Muscle of back (tissue), 11 donors: ENCODE measurements around the gene ADAMTS15. TPM values are rescaled to one million over a fixed set of nuclear protein-coding genes. Genes with fewer than 3 reads are reported as not detected.

Experiments used
- DNase-seq, 3 donors: peaks; one replicate each; pipeline versions ENCODE4 v3.0.0 to v3.0.0-alpha.2; 2013
- polyA plus RNA-seq, 10 donors: library from polyadenylated mRNA; unstranded; fragments of 120-200 nt; gene quantifications; one replicate each; pipeline ENCODE4 v1.2.1, GENCODE V29; 2013; ENCODE audit not compliant: insufficient read length in 10 of 10

The ADAMTS15 gene
- polyA plus RNA-seq, 10 donors: 16.6 to 28.9 (median 21.3) TPM

DNA sequence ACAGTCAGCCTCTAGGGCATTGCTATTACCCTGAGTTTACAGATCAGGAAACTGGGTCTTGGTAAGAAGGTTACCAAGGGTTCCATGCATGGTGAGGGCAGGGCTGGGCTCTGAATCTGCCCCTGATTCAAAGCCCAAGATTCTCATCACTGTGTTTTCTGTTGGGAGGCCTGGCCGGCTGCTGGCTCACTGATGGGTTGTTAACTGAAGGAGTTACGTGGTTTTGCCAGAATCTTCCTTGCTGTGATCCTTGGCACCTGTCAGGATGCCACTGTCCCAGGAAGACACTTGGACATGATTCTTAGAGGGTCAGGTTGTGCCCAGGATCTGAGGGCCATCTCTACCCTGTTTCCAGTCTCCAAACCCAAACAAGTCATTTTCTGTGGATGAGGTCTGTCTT is 61.5 kb downstream of the ADAMTS15 start:
- DNase-seq: no peak

- DNase-seq: no peak
Measured at GRCh38 chr11:130510407-130511006, 62.1 kb downstream of the ADAMTS15 start.

GRCh38 chr11:130511765-130512164 is 63.3 kb downstream of the ADAMTS15 start:
- DNase-seq: no peak

DNA sequence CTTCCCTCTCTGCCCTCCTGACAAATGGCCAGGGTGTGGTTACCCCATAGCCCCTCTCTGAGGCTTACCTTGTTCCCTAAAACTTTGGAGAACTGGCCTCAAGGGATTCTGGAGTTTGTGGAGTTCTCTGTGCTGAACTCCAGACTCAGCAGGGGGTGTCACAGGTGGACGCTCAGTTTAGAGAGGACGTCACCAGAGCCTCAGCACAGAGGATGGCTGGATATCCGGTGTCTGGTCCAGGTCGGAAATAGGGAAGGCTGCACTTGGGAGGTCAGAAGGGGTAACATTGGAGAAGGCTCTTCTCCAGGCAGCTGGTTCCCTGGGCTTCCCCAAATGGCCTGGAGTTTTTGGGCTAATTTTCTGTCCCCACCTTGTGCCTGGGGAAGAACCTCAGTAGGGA is 64.2 kb downstream of the ADAMTS15 start:
- DNase-seq: no peak

GRCh38 chr11:130513132-130513531 is 64.7 kb downstream of the ADAMTS15 start:
- DNase-seq: no peak

DNA sequence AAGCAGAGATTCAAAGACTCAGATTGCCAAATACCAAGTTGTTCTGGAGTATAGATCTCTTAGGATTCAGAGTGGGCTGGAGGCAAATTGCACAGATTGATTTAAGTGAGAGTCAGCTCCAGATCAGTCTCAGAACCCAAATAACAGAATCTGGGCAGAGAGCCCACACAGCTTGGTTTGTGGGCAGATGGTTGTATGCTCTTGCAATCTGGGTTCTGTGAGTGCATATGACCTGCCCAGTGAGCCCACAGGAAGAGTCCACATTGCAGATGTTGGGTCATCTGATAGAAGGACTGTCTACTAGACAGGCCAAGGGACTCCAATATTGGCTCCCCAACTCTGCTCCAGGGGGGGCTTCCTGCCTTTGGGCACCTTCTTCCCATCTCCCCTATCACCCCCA is 65.9 kb downstream of the ADAMTS15 start:
- DNase-seq: no peak

- DNase-seq: no peak
Measured at GRCh38 chr11:130514851-130515250, 66.4 kb downstream of the ADAMTS15 start.

DNA sequence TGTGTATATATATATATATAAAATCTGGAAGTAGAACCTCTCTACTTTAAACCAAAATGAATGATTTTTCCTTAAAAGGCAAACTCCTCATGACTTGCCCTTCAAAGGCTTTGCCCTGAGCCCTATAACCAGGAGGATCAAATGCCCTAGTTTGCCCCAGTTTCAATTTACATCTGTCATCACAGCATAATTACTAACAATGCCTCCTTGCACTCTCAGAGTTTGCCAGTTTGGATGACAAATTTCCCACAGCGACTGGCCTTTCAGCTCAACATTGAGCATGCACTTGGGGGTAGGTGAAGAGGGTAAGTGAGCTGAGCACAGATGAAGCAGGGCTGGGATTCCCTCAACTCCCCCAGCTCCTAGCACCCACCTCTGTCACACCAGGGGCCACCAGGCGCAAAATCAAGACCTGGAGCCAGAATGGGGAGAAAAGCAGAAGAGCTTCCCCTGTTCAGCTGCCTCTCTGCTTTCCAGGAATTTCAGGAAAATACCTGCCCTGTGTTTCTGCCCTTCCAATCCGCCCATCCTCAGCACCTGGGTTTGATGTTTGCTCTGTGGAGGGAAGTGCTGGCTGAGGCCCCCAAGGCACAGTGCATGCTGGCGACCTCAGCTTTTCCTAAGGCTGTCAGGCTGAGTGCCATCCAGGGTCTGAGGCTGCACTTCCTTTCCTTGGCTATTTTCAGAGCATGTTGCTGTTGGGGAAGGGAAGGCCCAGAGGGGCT is 67.5 kb downstream of the ADAMTS15 start:
- no peak for DNase-seq

DNA sequence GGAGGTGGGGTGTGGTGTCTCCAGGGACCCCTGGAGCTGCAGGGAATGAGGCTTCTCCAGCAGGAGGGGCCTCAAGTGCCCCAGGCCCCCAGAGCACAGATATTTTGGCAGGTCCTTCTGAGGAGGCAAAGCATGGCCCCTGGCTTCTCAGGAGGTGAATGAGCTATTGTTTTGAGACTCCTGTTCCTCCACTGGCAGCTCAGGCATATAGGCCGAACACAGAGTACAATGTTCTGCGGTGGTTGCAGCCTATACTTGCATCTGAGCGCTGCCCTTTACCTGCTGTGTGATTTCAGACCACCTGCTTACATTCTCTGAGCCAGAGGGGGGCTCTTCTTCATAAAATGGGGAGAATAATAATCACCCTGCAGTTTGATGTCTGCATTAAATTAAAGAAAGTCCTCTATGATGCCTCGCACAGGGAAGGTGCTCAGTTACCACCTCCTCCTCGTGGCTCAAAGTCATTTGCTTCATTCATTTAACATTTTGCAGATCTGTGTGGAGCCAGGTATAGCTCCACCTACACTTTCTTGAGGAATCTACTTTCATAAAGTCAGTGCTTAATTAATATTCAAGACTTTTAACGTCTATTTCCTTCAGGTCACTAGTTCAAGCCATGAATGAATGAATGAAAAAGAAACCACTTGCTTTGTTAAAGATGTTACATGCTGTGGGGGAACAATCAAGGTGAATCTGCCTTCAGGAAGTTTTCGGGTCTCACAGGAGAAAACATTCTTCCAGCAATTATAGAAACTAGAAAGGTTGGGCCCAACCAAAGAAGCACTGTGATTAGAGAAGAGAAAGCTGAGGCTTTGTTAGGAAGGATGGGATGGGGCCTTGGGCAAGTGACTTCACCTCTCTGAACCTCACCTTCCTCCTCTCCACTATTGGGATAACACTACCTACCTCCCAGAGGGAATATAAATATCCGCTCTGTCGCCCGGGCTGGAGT is 68.4 kb downstream of the ADAMTS15 start:
- DNase-seq: no peak

GRCh38 chr11:130518164-130518680 is 69.8 kb downstream of the ADAMTS15 start:
- no peak for DNase-seq

DNA sequence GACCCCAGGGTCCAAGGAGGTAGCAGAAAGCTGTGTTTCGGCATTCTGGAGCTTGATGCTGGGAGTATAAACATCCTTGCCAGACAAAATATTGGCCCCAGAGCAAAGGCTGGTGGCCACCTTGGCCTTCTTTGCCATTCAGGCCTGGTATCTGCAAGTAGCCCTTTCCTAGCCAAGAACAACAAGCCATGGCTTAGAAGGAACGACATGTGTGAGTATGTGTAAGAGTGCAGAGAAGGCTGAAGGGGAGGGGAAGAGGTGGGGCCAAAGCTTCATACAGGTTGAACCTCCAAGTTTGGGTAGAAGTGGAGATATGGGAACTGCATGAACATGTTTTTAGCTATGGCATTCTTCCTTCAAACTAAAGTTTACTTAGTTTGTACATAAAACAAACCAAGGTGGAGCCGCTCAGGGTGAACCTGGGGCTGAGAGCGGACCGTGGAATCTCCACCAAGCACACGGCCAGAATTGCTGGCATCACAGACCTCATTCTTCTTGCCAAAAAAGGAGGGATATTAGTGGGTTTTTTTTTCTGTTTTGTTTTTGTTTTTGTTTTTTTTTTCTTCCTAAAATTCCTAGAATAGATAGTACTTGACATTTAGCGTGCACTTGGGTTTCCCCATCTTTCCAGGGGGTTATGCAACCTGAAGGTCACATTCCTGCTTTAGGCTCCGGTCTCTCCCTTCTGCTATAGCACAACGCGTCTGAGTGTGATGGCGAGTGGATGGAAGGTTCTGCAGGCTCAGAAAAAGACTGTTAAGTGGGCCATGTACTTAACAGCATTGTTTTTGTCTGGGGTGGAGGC is 70.9 kb downstream of the ADAMTS15 start:
- DNase-seq: no peak

GRCh38 chr11:130520271-130520671 is 71.8 kb downstream of the ADAMTS15 start:
- DNase-seq: peak in 2 of 3 donors; percentile 43 to 68

DNA sequence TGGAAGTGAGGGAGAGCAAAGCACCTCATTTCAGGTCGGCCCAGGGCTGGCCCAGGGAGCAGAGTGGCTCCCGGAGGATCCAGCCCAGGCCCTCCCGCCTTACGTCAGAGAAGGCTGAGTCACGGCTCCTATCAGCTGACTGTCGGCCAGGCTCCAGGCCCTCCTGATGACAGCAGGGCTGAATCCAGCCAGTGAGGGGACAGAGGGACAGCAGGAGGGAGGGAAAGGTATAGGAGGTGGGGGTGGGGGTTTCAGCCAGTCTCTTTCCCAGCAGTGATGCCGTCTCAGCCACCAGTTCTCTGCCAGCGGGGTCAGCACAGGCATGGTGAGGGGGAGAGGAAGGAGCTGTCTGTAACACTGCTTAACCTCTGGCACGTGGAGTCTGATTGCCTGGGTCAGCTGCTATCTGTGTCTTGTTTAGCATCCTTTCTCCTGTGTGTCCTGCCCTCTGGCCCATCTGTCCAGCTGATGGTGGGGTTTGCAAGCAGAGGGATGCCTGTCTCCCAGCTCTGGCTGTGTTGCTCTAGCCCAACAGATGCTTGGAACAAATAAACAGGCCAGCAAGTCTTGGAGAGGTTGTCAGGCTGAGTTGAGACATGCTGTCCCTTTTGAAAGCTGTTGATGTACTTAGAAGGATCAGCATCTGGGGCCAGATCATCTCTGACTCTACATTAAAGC is 74.0 kb downstream of the ADAMTS15 start:
- DNase-seq: peak; percentile 85 to 94 (median 87)

DNA sequence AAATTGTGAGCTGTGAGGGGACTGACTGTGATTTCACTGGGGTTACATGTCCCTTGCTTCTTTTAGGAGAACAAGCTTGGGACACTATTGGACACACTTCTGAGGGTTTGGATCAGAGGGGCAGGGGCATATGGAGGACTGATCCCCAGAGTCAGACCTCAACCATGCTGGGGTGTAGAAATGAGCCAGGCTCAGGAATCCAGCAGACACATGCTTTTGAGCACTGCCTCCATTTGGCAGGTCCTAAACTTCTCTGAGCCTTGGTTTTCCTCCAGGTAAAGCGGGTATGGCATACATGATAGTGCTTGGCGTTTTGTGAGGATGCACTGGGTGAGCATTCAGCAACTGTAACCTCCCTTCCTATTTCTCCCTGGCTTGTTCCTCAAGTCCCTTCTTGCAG is 74.7 kb downstream of the ADAMTS15 start:
- DNase-seq: peak in 1 of 3 donors; percentile 30

DNA sequence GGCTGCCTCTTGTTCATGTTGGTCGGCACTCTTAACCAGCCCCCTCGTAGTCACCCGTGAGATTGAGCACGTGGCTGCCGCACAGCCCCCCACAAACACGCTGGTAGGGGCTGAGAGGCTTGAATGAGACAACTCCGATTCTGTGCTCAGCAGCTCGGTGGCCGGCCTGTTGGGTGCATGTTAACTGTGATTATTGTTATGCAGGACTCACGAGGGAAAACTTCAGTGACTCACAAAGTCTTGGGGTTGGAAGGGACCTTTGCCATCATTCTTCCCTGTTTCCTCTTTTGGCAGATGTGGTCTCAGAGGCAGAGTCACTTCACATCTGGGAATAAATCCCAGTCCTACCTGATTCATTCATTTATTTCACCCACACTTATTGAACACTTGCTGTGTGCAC is 75.2 kb downstream of the ADAMTS15 start:
- DNase-seq: peak in 1 of 3 donors; percentile 65

DNA sequence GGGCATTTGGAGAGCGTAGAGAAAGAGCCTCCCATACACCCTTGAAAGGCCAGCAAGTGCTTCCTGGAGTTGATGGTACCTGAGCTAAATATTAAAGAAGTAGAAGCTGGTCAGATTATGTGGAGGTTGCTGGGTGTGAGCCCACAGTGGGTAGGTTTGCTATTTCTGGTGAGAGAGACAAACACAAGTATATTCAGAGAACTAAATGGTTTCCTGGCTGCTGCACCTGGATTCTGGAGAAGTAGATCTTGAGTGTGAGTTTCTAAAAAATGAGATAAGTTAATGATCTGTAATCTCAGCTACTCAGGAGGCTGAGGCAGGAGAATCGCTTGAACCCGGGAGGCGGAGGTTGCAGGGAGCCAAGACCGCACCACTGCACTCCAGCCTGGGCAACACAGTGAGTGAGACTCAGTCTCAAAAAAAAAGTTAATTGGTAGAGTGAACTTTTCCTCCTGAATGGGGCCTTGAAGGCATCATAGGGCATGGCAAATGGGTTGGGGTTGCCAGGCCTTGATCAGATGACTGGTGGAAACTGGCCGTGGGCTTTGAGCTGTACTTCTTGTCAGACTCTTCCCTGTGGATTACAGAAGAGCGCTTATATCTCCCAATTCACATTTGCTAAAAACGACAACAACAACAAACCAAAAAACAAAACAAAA is 75.8 kb downstream of the ADAMTS15 start:
- no peak for DNase-seq

DNA sequence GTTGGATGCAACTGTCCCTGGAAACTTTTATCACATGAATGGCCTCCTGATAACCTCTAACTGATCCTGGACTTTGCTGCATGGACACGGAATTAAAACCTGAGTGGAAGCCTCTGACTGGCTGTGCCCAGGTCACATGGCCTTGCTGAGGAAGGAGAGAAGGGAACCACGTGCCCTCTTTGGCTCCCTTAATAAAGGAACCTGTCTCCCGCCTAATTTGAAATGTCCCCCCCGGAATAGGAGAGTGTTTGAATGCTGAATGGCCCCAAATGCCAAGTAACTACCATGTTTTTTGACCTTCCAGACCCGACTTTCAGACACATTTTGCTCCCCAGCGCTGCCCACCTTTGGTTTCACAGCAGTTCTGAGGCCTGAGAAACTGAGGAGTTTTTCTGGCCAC is 76.9 kb downstream of the ADAMTS15 start:
- DNase-seq: no peak
